OCI-LY3 (cell line): ENCODE results near the gene RTBDN.
A peak's percentile ranks its signal among the peaks of the same experiment; 100 is the strongest.
"Not testable (repeated sequence)": the region's sequence is repeated elsewhere in the genome, so short reads cannot be mapped to it uniquely, and the experiment has no call there.

Experiments
- H2AFZ ChIP-seq: fragments of 200-600, 300-600 bp; shearing (Covaris generic); 2 replicates; pipeline ENCODE4 v1.6.0; 2014; ENCODE audit warnings: antibody characterized with exemption, low read depth, low read length
- H3K27ac ChIP-seq: fragments of 200-600, 300-600 bp; sonication (generic); 2 replicates; pipeline ENCODE4 v1.5.1; 2014; ENCODE audit warnings: mild to moderate bottlenecking, low read length, moderate library complexity, mixed read lengths
- H3K27me3 ChIP-seq: fragments of 200-600, 300-600 bp; sonication (generic); 2 replicates; pipeline ENCODE4 v1.6.1; 2014; ENCODE audit warnings: low read depth, low read length, mixed read lengths
- H3K36me3 ChIP-seq: fragments of 200-600, 300-600 bp; sonication (generic); replicated peaks from 2 replicates; pipeline ENCODE3; 2014; ENCODE audit warnings: low read depth, low read length, mixed read lengths
- H3K4me1 ChIP-seq: fragments of 300-600, 200-600 bp; sonication (generic); 2 replicates; pipeline ENCODE4 v1.6.1; 2014; ENCODE audit warnings: low read length, mixed read lengths
- H3K4me2 ChIP-seq: fragments of 200-600, 300-600 bp; sonication (generic); 2 replicates; pipeline ENCODE4 v1.6.1; 2014; ENCODE audit warnings: low read length, mixed read lengths
- H3K4me3 ChIP-seq: fragments of 300-600, 200-600 bp; sonication (generic); 2 replicates; pipeline ENCODE4 v1.5.1; 2014; ENCODE audit warnings: antibody characterized with exemption, mild to moderate bottlenecking, low read length, moderate library complexity
- H3K79me2 ChIP-seq: fragments of 300-600, 200-600 bp; shearing (Covaris generic); 2 replicates; pipeline ENCODE4 v1.6.1; 2014; ENCODE audit warnings: mild to moderate bottlenecking, low read length, mixed read lengths
- H3K9ac ChIP-seq: fragments of 300-600, 200-600 bp; shearing (Covaris generic); 2 replicates; pipeline ENCODE4 v1.6.0; 2014; ENCODE audit warnings: mild to moderate bottlenecking, low read length, moderate library complexity
- H3K9me3 ChIP-seq: fragments of 200-600, 300-600 bp; shearing (Covaris generic); 2 replicates; pipeline ENCODE4 v1.6.1; 2014; ENCODE audit warnings: low read length, mixed read lengths; ENCODE audit not compliant: insufficient read depth
- H4K20me1 ChIP-seq: fragments of 200-600, 300-600 bp; sonication (generic); 2 replicates; pipeline ENCODE4 v1.6.1; 2016; ENCODE audit warnings: low read length, mixed read lengths; ENCODE audit not compliant: insufficient read depth
- EZH2phosphoT487 ChIP-seq: fragments of 200-600 bp; shearing (Covaris generic); IDR thresholded peaks from 2 replicates; pipeline ENCODE4 v1.6.1; 2018; ENCODE audit warnings: antibody characterized with exemption, mixed run types, low read depth
- TF ChIP-seq, protein P1 (sequence below): fragments of 200-600, 300-600 bp; sonication (generic); IDR thresholded peaks from 2 replicates; pipeline ENCODE4 v1.5.1; 2014; ENCODE audit warnings: antibody characterized with exemption, low read length, low read depth

RTBDN gene

DNA sequence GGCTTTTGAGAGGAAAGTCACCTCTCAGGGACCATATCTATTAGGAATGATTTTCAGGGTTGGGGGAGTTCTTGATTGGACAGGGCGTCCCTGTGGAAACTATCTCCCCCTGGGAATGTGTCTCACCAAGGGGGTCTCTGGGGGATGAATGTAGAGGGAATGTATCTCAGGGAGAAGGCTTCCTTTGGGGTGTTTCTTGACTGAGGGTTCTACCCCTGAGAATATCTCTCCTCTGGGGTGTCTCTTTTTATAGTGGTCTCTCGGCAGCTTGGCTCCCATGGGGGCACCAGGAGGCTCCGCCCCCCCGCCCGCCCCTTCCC is 1.0 kb downstream of the RTBDN start:
- peak overlapping the region; percentile 73 for H3K4me3 ChIP-seq
- no peak overlapping the region for H2AFZ ChIP-seq
- TF ChIP-seq EZH2phosphoT487: no peak
- TF ChIP-seq, protein P1, sequence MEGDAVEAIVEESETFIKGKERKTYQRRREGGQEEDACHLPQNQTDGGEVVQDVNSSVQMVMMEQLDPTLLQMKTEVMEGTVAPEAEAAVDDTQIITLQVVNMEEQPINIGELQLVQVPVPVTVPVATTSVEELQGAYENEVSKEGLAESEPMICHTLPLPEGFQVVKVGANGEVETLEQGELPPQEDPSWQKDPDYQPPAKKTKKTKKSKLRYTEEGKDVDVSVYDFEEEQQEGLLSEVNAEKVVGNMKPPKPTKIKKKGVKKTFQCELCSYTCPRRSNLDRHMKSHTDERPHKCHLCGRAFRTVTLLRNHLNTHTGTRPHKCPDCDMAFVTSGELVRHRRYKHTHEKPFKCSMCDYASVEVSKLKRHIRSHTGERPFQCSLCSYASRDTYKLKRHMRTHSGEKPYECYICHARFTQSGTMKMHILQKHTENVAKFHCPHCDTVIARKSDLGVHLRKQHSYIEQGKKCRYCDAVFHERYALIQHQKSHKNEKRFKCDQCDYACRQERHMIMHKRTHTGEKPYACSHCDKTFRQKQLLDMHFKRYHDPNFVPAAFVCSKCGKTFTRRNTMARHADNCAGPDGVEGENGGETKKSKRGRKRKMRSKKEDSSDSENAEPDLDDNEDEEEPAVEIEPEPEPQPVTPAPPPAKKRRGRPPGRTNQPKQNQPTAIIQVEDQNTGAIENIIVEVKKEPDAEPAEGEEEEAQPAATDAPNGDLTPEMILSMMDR: no peak
- H4K20me1 ChIP-seq: no peaks in the 10 kb centered on the region
- H3K36me3 ChIP-seq: no peaks in the 10 kb centered on the region
- H3K9me3 ChIP-seq: no peaks in the 10 kb centered on the region
- peaks cover 21% of the 10 kb centered on the region for H3K4me1 ChIP-seq
- no peaks in the 10 kb centered on the region for H3K79me2 ChIP-seq
- peak overlapping the region; percentile 86 for H3K4me2 ChIP-seq
- peaks cover 21% of the 10 kb centered on the region for H3K27me3 ChIP-seq
- peak overlapping the region; percentile 31; the same call in 1 of the 2 replicates for H3K9ac ChIP-seq
- H3K27ac ChIP-seq: no peak overlapping the region

DNA sequence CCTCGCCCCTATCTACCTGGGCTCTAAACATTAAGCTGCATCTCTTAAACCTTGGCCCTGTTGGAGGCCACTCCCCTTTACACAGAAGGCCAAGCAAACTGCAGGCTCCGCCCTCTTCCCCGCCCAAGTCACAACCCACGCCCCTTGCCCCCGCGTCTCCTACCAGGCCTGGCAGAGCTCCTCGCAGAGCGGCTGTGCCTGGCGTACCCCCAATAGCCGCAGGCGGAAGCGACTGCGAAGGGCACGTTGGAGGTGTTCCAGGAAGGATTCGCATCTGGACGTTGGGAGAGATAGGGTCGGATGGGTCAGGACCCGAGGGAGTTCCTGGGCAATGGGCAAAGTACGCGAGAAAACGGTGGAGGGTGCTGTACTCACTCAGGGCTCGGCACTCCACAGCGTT is 5.9 kb downstream of the RTBDN start:
- Histone ChIP-seq H3K4me3 (no peak overlapping the region), H3K27me3 (peaks cover 9% of the 10 kb centered on the region; the same call in 1 of the 2 replicates), H3K4me2 (no peak overlapping the region), H4K20me1 (no peaks in the 10 kb centered on the region), H3K4me1 (peaks cover 8% of the 10 kb centered on the region), H3K36me3 (no peaks in the 10 kb centered on the region), H3K27ac (no peak overlapping the region), H3K9me3 (no peaks in the 10 kb centered on the region), H2AFZ (no peak overlapping the region), H3K9ac (no peak overlapping the region), H3K79me2 (no peaks in the 10 kb centered on the region)
- TF ChIP-seq, protein P1: no peak
- no peak for TF ChIP-seq EZH2phosphoT487

DNA sequence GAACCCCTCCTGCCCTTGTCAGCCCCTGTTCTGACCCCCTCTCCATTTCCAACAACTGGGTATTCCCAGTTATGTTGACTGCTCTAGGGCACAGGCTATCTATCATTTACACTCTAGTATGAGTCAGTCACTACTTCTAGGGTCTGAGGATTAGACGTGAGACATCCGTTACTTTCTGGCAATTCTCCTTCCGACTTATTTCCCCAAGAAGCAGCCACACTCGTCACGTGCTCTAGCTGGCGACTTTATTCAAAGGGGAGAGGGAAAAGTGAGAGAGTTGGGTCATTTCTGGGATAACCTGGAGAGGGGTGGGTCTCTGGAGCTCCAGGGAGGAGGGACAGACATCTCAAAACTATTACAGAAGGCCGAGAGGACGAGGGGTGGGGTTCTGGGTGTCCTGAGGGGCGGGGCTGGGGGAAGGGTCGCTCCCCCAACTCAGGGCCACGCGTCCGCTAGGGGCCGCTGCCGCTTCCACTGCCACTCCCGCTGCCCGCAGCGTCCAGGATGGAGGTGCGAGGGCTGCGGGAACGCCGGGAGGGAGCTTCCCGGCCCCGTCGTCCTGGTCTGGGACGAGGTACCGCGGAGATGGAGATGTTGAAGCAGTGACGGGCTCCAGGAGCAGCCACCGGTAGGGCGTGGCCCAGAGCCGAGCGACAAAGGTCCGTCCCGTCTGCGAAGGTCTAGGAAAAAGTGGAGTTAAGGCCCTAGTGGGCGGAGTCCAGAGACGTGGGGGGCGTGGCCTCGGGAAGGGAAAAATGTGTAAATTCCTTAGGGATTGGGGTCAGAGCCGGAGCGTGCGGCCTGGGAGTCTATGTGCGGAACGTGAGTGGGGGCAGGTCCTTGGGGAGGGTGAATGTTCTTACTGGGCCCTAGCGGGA is 8.9 kb downstream of the RTBDN start:
- Histone ChIP-seq H2AFZ (no peak overlapping the region), H3K27ac (no peak overlapping the region), H3K27me3 (no peaks in the 10 kb centered on the region), H3K9me3 (no peaks in the 10 kb centered on the region), H3K4me1 (no peaks in the 10 kb centered on the region), H3K36me3 (no peaks in the 10 kb centered on the region), H3K4me2 (no peak overlapping the region), H4K20me1 (no peaks in the 10 kb centered on the region), H3K4me3 (no peak overlapping the region), H3K79me2 (no peaks in the 10 kb centered on the region), H3K9ac (no peak overlapping the region)
- TF ChIP-seq EZH2phosphoT487: no peak
- TF ChIP-seq, protein P1: no peak

DNA sequence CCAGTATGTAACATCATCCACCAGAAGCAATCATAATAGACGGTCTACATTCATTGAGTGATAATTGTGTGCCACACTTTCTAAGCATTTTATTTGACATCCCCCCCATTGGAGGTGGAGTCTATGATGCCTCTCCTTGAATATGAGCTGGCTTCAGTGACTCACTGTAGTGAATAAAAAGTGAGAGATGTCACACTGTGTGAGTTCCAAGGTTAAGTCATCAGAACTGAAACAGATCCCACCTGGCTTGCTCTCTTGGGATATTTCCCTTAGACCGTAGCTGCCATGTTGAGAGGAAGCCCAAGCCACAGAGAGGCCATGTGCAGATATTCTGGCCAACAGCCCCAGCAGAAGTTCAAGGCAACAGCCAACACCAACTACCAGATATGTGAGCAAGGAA is 12.6 kb downstream of the RTBDN start:
- H3K27ac ChIP-seq: no peak overlapping the region
- H3K4me3 ChIP-seq: no peak overlapping the region
- peaks cover 10% of the 10 kb centered on the region for H3K4me1 ChIP-seq
- H3K36me3 ChIP-seq: no peaks in the 10 kb centered on the region
- no peaks in the 10 kb centered on the region for H3K79me2 ChIP-seq
- no peaks in the 10 kb centered on the region for H4K20me1 ChIP-seq
- H3K4me2 ChIP-seq: no peak overlapping the region
- H3K27me3 ChIP-seq: no peaks in the 10 kb centered on the region
- TF ChIP-seq, protein P1: no peak
- no peak for TF ChIP-seq EZH2phosphoT487
- no peak overlapping the region for H2AFZ ChIP-seq
- no peak overlapping the region for H3K9ac ChIP-seq
- H3K9me3 ChIP-seq: no peaks in the 10 kb centered on the region

DNA sequence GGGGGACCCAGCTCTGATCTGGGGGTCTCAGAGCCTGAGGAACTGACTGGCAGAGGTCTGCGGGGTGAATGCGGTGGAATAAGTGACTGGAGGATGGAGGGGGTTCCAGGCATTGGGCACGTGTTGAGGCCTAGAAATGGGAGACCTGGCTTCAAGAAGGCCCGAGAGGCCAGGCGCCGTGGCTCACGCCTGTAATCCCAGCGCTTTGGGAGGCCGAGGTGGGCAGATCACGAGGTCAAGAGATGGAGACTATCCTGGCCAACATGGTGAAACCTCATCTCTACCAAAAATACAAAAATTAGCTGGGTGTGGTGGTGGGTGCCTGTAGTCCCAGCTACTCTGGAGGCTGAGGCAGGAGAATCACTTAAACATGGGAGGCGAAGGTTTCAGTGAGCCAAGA is 16.6 kb downstream of the RTBDN start:
- not testable (repeated sequence) for H3K4me3 ChIP-seq, H2AFZ ChIP-seq, H3K4me2 ChIP-seq, H3K27ac ChIP-seq, H3K79me2 ChIP-seq, H3K9me3 ChIP-seq, H3K9ac ChIP-seq, H4K20me1 ChIP-seq, H3K27me3 ChIP-seq
- Histone ChIP-seq H3K36me3 (peaks cover 15% of the 10 kb centered on the region), H3K4me1 (peaks cover 10% of the 10 kb centered on the region)

DNA sequence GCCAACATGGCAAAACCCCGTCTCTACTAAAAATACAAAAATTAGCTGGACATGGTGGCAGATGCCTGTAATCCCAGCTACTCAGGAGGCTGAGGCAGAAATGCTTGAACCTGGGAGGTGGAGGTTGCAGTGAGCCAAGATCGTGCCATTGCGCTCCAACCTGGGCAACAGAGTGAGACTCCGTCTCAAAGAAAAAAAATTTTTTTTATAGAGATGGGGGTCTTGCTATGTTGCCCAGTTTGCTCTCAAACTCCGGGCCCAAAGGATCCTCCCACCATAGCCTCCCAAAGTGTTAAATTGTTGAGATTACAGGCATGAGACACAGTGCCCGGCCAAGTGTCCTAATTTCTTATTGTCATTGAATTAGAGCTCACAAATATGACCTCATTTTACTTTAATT is 17.2 kb downstream of the RTBDN start:
- Histone ChIP-seq H3K4me1 (peaks cover 10% of the 10 kb centered on the region), H3K36me3 (peaks cover 15% of the 10 kb centered on the region)
- H3K79me2 ChIP-seq, H3K4me2 ChIP-seq, H4K20me1 ChIP-seq, H3K27ac ChIP-seq, H3K9ac ChIP-seq, H3K4me3 ChIP-seq, H2AFZ ChIP-seq, H3K27me3 ChIP-seq, H3K9me3 ChIP-seq: not testable (repeated sequence)
